ENCODE results near the gene WDR35.

The WDR35 gene

GRCh38 chr2:19955544-19956422, 34.1 kb downstream of the WDR35 start:
- peak; percentile 94 for TF ChIP-seq CTCF (conservative IDR thresholded peaks at IDR 0.05)
- no peak overlapping the region for H3K27ac ChIP-seq

- H3K27ac ChIP-seq: no peak overlapping the region
- TF ChIP-seq CTCF (conservative IDR thresholded peaks at IDR 0.05): no peak
Observed at GRCh38 chr2:19949071-19949470, 40.8 kb downstream of the WDR35 start.

- H3K27ac ChIP-seq: no peak overlapping the region
- no peak for TF ChIP-seq CTCF (conservative IDR thresholded peaks at IDR 0.05)
Observed at GRCh38 chr2:19947184-19947940, 42.5 kb downstream of the WDR35 start.

GRCh38 chr2:19944205-19944845, 45.6 kb downstream of the WDR35 start:
- no peak overlapping the region for H3K27ac ChIP-seq
- no peak for TF ChIP-seq CTCF (conservative IDR thresholded peaks at IDR 0.05)

- H3K27ac ChIP-seq: no peak overlapping the region
- no peak for TF ChIP-seq CTCF (conservative IDR thresholded peaks at IDR 0.05)
Observed at GRCh38 chr2:19943189-19943588, 46.7 kb downstream of the WDR35 start.

- no peak for TF ChIP-seq CTCF (conservative IDR thresholded peaks at IDR 0.05)
- no peak overlapping the region for H3K27ac ChIP-seq
Observed at GRCh38 chr2:19942199-19942598, 47.7 kb downstream of the WDR35 start.

- no peak overlapping the region for H3K27ac ChIP-seq
- no peak for TF ChIP-seq CTCF (conservative IDR thresholded peaks at IDR 0.05)
Observed at GRCh38 chr2:19937004-19937403, 52.9 kb downstream of the WDR35 start.
